GM21723 (cell line): ENCODE results near the gene DMD.

ENCODE experiments used
- ATAC-seq: cut with Tn5 transposase; IDR thresholded peaks from one replicate; pipeline ENCODE4 v1.9.1; 2021; ENCODE audit warnings: mild to moderate bottlenecking, moderate library complexity; ENCODE audit not compliant: unreplicated experiment

The DMD gene

GRCh38 chrX:31796624-31797023 lies 1414.7 kb downstream of the DMD start:
- ATAC-seq, result no peak

DNA sequence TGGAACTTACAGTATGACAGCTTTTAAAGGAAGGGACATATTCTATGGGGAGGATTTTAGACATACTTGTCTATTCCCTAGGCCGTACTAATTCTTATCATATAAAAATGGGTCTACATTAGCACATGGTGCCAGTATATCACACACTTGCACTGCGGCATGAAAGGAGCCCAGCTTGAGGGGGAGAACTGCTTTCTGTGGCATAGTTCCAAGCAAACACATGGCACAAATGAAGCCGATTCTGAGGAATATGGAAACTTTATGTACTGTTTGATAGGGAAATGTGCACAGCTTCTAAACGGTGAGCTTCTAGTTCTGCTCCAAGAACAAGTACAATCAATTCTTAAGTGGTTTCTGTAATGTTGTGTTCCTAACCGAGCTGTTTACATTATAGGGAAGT lies 1463.9 kb downstream of the DMD start:
- no peak for ATAC-seq

GRCh38 chrX:31743004-31743403 lies 1468.3 kb downstream of the DMD start:
- no peak for ATAC-seq

- no peak for ATAC-seq
These were observed 1493.9 kb downstream of the DMD start for GRCh38 chrX:31717474-31717873.

DNA sequence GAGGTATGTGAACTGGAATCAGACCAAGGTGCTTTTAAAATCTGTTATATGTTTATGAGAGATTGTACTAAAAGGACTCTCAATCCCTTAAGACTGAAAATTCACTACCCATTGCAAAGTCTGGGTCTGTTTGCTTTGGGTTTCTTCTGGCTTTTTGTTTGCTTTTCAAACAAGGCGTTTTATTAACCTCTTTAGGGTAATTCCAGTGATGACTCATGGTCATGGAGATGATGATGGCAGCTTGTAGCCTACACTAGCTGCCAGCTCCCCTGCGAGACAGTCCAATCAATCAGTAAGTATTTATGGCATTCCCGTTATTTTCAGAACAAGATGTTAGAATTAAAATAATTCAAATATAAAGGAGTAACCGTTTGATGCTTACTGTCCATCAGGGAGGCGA lies 1495.7 kb downstream of the DMD start:
- no peak for ATAC-seq

- ATAC-seq, result no peak
These were observed 1496.6 kb downstream of the DMD start for GRCh38 chrX:31714797-31715196.

GRCh38 chrX:31713120-31713519 lies 1498.2 kb downstream of the DMD start:
- no peak for ATAC-seq

- no peak for ATAC-seq
These were observed 1500.2 kb downstream of the DMD start for GRCh38 chrX:31711166-31711565.

- no peak for ATAC-seq
These were observed 1503.2 kb downstream of the DMD start for GRCh38 chrX:31708116-31708515.

GRCh38 chrX:31706466-31706865 lies 1504.9 kb downstream of the DMD start:
- ATAC-seq, result no peak

DNA sequence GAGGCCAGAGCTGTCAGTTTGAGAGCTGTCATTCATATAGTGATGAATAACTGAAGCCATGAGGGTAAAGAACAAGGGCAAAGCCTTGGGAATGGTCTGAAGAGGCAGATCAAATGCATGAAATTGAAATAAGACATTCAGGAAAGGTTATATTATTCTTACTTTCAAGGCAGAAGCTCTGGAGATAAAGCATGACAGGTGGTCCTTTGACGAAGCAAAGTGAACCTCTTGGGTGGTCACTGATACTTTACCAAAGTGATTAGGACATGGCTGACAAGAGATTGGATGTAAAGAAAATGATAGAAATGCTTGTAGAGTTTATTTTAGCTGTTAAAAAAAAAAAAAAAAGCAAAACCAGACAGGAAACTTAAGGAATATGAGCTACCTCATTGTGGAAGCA lies 1505.5 kb downstream of the DMD start:
- ATAC-seq, result no peak

- no peak for ATAC-seq
These were observed 1506.4 kb downstream of the DMD start for GRCh38 chrX:31704938-31705337.

DNA sequence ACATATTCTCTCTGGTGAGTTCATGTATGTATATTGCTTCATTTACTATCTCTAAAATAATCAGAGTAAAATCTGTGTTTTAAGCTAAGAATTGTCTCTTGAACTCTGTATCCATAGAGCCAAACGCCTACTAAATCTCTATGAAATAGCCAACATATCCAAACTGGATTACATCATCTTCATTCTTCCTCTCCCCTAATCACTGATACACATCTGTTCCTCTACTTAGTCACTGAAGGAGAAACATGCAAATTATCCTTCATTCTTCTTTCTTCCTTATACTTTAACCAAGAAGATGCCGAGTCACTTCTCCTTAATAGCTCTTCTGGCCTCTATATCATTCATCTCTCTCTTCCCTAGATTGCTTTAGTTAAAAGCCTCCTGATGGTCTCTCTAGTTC lies 1509.1 kb downstream of the DMD start:
- no peak for ATAC-seq

GRCh38 chrX:31697294-31697916 lies 1513.9 kb downstream of the DMD start:
- no peak for ATAC-seq

- no peak for ATAC-seq
These were observed 1531.5 kb downstream of the DMD start for GRCh38 chrX:31679861-31680260.

DNA sequence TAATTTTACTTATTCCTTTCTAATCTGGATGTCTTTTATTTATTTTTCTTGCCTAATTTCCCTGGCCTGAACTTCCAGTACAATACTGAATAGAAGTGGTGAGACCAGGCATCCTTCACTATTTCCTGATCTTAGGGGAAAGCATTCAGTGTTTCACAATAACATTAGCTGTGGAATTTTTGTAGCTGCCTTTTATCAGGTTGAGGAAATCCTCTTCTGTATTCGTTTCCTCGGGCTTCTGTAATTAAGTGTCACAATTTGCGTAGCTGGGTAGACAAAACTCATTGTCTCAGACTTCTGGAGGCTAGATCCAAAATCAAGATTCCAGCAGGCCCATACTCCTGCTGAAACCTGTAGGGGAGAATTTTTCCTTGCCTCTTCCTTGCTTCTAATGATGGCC lies 1541.1 kb downstream of the DMD start:
- ATAC-seq, result no peak

DNA sequence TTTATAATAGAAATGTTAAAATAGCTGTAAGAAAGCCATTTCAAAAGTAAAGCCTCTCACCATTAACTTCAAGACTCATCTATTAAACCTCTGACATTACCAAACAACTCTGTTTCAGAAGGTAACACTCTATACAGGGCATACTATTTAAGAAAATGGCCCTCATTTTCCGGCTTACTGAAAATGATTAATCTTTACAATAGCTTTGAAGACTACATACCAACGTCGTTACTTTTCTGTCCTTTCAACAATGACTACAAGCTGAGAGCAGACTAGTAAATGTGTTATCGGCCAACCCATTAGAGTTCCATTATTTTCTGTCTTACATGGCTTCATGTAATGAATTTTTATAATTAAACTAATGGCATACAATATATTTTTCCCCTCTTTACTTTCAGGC lies 1545.9 kb downstream of the DMD start:
- ATAC-seq, result no peak

GRCh38 chrX:31663172-31663571 lies 1548.2 kb downstream of the DMD start:
- no peak for ATAC-seq

DNA sequence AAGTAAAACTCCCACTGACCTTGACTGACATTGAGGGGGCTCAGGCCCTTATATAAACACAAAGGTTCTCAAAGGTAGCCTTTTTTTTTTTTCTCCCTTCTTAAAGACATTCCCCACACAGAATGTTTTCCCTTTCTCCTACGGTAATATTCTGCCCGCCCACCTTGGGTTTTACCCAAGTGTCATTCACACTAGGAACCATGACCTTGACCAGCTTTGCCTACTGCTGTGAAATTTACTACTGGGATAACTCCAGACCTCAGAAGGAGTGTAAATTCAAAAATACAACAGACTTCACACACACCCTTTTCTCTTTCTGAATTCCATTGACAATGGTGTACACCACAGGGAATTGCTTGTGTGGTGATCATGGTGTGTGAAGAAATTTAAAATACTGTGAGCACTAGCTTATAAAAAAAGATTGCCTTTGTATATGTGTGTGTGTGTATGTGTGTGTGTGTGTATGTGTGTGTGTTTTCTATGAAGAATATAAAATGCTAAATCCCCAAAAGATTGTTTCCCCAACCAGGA lies 1550.0 kb downstream of the DMD start:
- no peak for ATAC-seq

- ATAC-seq, result no peak
These were observed 1553.0 kb downstream of the DMD start for GRCh38 chrX:31658360-31658759.

DNA sequence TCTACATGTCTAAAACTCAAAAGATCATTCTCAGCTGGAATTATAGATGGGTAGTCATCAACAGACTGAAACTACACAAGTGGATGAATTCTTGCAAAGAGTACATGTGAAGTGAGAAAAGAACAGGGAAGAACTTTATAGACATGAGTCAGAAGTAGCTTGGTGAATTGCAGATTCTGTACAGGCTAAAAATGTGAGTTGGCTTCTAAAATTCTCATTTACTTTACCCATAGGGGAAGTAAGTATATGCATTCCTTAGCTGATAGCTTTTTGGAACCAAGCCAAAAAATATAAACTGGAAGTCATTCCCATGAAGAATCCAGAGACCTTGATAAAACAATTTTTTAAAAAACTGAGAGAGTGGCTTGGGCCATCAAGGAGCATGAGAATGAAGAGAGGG lies 1555.3 kb downstream of the DMD start:
- ATAC-seq, result no peak

DNA sequence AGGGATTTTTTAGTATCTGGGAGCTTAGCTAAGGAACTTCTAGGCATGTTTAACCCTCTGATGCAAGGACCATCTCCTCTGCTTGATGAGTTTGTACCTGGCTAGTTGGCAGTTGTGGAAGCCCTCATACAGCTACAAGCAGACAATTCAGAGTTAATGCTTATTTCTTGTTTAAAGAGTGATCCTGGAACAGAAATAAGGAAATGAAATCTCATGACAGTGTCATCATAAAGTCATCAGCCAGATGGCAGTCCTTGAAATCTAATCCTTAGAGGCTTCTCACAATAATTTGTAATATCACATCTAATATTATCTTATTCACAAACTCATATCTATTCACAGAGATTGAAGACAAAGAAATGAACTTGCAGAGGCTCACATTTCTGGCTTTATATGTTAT lies 1557.9 kb downstream of the DMD start:
- no peak for ATAC-seq

DNA sequence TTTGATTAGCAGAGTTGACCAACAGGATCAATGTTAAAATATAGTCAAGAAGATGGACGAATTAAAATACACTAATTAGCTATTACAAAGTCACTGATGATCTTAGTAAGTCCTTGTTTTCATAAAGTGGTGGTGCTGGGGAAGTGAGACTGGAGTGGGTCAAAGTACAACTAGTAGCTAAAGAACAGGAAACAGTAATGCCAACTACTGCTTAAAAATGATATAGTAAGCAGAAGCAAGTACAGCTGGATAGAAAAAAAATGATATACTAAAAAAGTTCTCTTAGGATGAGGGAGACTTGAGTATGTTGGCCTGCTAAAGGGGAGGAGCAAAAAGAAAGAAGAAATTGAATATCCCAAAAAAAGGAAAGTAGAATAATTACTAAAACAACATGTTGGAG lies 1558.7 kb downstream of the DMD start:
- no peak for ATAC-seq
